Transverse colon (tissue), 4 donors: ENCODE measurements around the gene PRDX2. TPM values are rescaled to one million over a fixed set of nuclear protein-coding genes. Genes with fewer than 3 reads are reported as not detected.

Source experiments
- DNase-seq: peaks from one replicate; pipeline ENCODE4 v3.0.0-alpha.2; 2019
- H3K27ac ChIP-seq, 4 donors: fragments of 200-600 bp; sonication (generic); 2 replicates each; pipeline ENCODE4 v1.5.1; 2016 to 2018; ENCODE audit warnings: inconsistent platforms in 4 of 4
- H3K27me3 ChIP-seq: fragments of 200-600 bp; sonication (generic); 2 replicates; pipeline ENCODE4 v1.5.1; 2017; ENCODE audit warnings: inconsistent platforms
- H3K36me3 ChIP-seq, 4 donors: fragments of 200-600 bp; sonication (generic); 2 replicates each; pipeline ENCODE4 v1.5.1; 2017 to 2019; ENCODE audit warnings: inconsistent platforms in 4 of 4
- H3K4me1 ChIP-seq, 4 donors: fragments of 200-600 bp; sonication (generic); 2 replicates each; pipeline ENCODE4 v1.5.1; 2017 to 2020; ENCODE audit warnings: inconsistent platforms in 4 of 4
- H3K4me3 ChIP-seq, 4 donors: fragments of 200-600 bp; sonication (generic); 1 replicate in 1 of 4; 2 replicates in 3 of 4; pipeline versions ENCODE4 v1.5.1 to v1.6.1; 2017 to 2019; ENCODE audit warnings: inconsistent platforms in 4 of 4
- H3K9me3 ChIP-seq, 2 donors: fragments of 200-600 bp; sonication (generic); 2 replicates each; pipeline ENCODE4 v1.5.1; 2017 to 2019; ENCODE audit warnings: inconsistent platforms in 2 of 2
- CTCF ChIP-seq, 5 experiments: fragments of 200-600 bp in 3 of 5; fragments of 450-650 bp in 2 of 5; sonication (generic) in 3 of 5; IDR thresholded peaks; 1 replicate in 2 of 5; 2 replicates in 3 of 5; pipeline ENCODE4 v1.5.1; 2016 to 2017; ENCODE audit warnings: antibody characterized with exemption in 5 of 5, inconsistent platforms in 3 of 5, mild to moderate bottlenecking in 2 of 5, moderate library complexity in 1 of 5
- EP300 ChIP-seq: sonication (generic); formaldehyde crosslinking; IDR thresholded peaks from one replicate; pipeline ENCODE4 v1.6.1; 2017; ENCODE audit warnings: antibody characterized with exemption, low read depth
- POLR2A ChIP-seq: fragments of 450-650 bp; IDR thresholded peaks from one replicate; pipeline ENCODE4 v1.6.1; 2016; ENCODE audit warnings: antibody characterized with exemption, mild to moderate bottlenecking, moderate library complexity
- POLR2AphosphoS5 ChIP-seq, 3 donors: sonication (generic); formaldehyde crosslinking; IDR thresholded peaks; one replicate each; pipeline ENCODE4 v1.6.1; 2016; ENCODE audit warnings: antibody characterized with exemption in 3 of 3
- WGBS, 2 donors: methylation state at CpG; one replicate each; pipeline ENCODE4 v1.1.5; 2018; ENCODE audit warnings: low coverage in 1 of 2; 5-methylcytosine and 5-hydroxymethylcytosine counted together
- in situ Hi-C, 4 donors: fragments of 200-750 bp; cut with MboI; loops; one replicate each; pipeline versions ENCODE4 v1.15.0 to v1.15.1; 2017; ENCODE audit warnings: low sequenced_read_pairs in 3 of 4, low pct_ligation_motif_present in 1 of 4, low pct_unique_long_range_greater_than_20kb in 1 of 4
- intact Hi-C: fragments of 100-400 bp; cut with DNase I; formaldehyde crosslinking; loops from one replicate; pipeline ENCODE4 v1.15.1; 2023; ENCODE audit warnings: low total_unique reads
- total RNA-seq, 4 donors: library from RNA; depleted of rRNA; stranded (reverse); fragments of >200 nt; gene quantifications; one replicate each; pipeline ENCODE4 v1.1.0, GENCODE V29; 2016

PRDX2 gene
- total RNA-seq, 4 donors from 2014 or later: 172 to 357 (median 198) TPM

GRCh38 chr19:12789098-12789903 is 12.3 kb downstream of the PRDX2 start:
- in situ Hi-C loops (no loop called here), intact Hi-C loops (loop anchor here (10.0 kb wide), 1 partner anchor 366 kb away; the partner anchor contains the start of genes IER2 and STX10)
- H3K4me3 ChIP-seq: peak overlapping the region; percentile 17 to 90 (median 87)
- no peaks in the 10 kb centered on the region for H3K36me3 ChIP-seq
- H3K27ac ChIP-seq: peak overlapping the region; percentile 97 to 99 (median 98)
- no peaks in the 10 kb centered on the region for H3K9me3 ChIP-seq
- TF ChIP-seq EP300 (no peak), CTCF (IDR thresholded peaks at IDR 0.05) (no peak), POLR2A (peak; percentile 24), POLR2AphosphoS5 (IDR thresholded peaks at IDR 0.05) (peak in 1 of 3 donors; percentile 61)
- no peak for DNase-seq
- H3K4me1 ChIP-seq: peaks cover 32 to 65% (median 62%) of the 10 kb centered on the region in 4 donors
- H3K27me3 ChIP-seq: no peaks in the 10 kb centered on the region
- WGBS, 2 donors: 0 to 2% methylated on average over 6 to 22 of the region's 46 CpGs

GRCh38 chr19:12788682-12789097 is 12.9 kb downstream of the PRDX2 start:
- H3K4me1 ChIP-seq: peaks cover 37 to 65% (median 64%) of the 10 kb centered on the region in 4 donors
- H3K36me3 ChIP-seq: no peaks in the 10 kb centered on the region
- in situ Hi-C loops (no loop called here), intact Hi-C loops (loop anchor here (10.0 kb wide), 1 partner anchor 366 kb away; the partner anchor contains the start of genes IER2 and STX10)
- peak; percentile 89 for DNase-seq
- no peaks in the 10 kb centered on the region for H3K27me3 ChIP-seq
- no peak for TF ChIP-seq EP300
- TF ChIP-seq POLR2A: peak; percentile 50
- peak; percentile 60 to 71 (median 61) for TF ChIP-seq POLR2AphosphoS5 (IDR thresholded peaks at IDR 0.05)
- TF ChIP-seq CTCF (IDR thresholded peaks at IDR 0.05): no peak
- H3K9me3 ChIP-seq: no peaks in the 10 kb centered on the region
- peak overlapping the region; percentile 17 to 90 (median 87) for H3K4me3 ChIP-seq
- H3K27ac ChIP-seq: peak overlapping the region; percentile 97 to 99 (median 98)
- 1 to 4% methylated on average over 5 to 12 of the region's 12 CpGs for WGBS, 2 donors

- in situ Hi-C loops (no loop called here), intact Hi-C loops (loop anchor here (10.0 kb wide), 1 partner anchor 367 kb away; the partner anchor contains the start of genes IER2 and STX10)
- Histone ChIP-seq H3K27me3 (no peaks in the 10 kb centered on the region), H3K4me3 (peak overlapping the region in 2 of 4 donors; percentile 84 to 90), H3K9me3 (no peaks in the 10 kb centered on the region), H3K36me3 (no peaks in the 10 kb centered on the region), H3K27ac (peak overlapping the region; percentile 97 to 99 (median 98)), H3K4me1 (peaks cover 42 to 71% (median 69%) of the 10 kb centered on the region in 4 donors)
- no peak for TF ChIP-seq POLR2A
- TF ChIP-seq POLR2AphosphoS5 (IDR thresholded peaks at IDR 0.05): no peak
- no peak for TF ChIP-seq EP300
- TF ChIP-seq CTCF (IDR thresholded peaks at IDR 0.05): no peak
- WGBS, 2 donors: 21 to 31% methylated on average over 3 to 4 of the region's 4 CpGs
- no peak for DNase-seq
These were observed 13.4 kb downstream of the PRDX2 start for GRCh38 chr19:12788042-12788681.

DNA sequence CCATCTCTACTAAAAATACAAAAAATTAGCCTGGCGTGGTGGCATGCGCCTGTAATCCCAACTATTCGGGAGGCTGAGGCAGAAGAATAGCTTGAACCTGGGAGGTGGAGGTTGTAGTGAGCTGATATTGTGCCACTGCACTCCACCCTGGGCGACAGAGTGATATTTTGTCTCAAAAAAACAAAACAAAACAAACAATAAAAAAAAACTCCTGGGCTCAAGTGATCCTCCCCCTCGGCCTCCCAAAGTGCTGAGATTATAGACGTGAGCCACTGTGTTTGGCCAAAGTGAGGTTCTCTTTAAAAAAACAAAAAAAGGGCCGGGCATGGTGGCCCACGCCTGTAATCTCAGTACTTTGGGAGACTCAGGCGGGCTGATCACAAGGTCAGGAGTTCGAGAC is 14.1 kb downstream of the PRDX2 start:
- Histone ChIP-seq H3K4me1 (peaks cover 46 to 77% (median 76%) of the 10 kb centered on the region in 4 donors), H3K27me3 (no peaks in the 10 kb centered on the region), H3K36me3 (no peaks in the 10 kb centered on the region), H3K4me3 (no peak overlapping the region), H3K27ac (peak overlapping the region; percentile 97 to 99 (median 98)), H3K9me3 (no peaks in the 10 kb centered on the region)
- WGBS, 2 donors: 63 to 67% methylated on average over 7 to 10 of the region's 10 CpGs
- in situ Hi-C loops: no loop called here
- intact Hi-C loops: loop anchor here (10.0 kb wide), 1 partner anchor 367 kb away; the partner anchor contains the start of genes IER2 and STX10
- TF ChIP-seq POLR2A: no peak
- TF ChIP-seq EP300: no peak
- no peak for TF ChIP-seq POLR2AphosphoS5 (IDR thresholded peaks at IDR 0.05)
- no peak for TF ChIP-seq CTCF (IDR thresholded peaks at IDR 0.05)
- DNase-seq: no peak
